ENCODE measurements around the gene PEAK1.

Gene PEAK1

GRCh38 chr15:77419836-77420609 lies at the start of gene PEAK1:
Gene PEAK1, minus strand, starts transcription at chr15:77420104. Its CDS starts 238,178 bp downstream, at chr15:77181926.
- DNase-seq: peak; percentile 100

GRCh38 chr15:77468896-77469295 lies 49.0 kb upstream of the PEAK1 start:
- no peak for DNase-seq

- no peak for DNase-seq
These were observed 46.6 kb upstream of the PEAK1 start for GRCh38 chr15:77466521-77466920.

GRCh38 chr15:77464129-77464865 lies 44.4 kb upstream of the PEAK1 start:
- no peak for DNase-seq

- DNase-seq: no peak
These were observed 41.6 kb upstream of the PEAK1 start for GRCh38 chr15:77461486-77461885.

GRCh38 chr15:77459031-77459430 lies 39.1 kb upstream of the PEAK1 start:
- DNase-seq: no peak

- DNase-seq: no peak
These were observed 38.0 kb upstream of the PEAK1 start for GRCh38 chr15:77457905-77458265.

GRCh38 chr15:77457191-77457904 lies 37.4 kb upstream of the PEAK1 start:
- no peak for DNase-seq

GRCh38 chr15:77456746-77457145 lies 36.8 kb upstream of the PEAK1 start:
- DNase-seq: no peak

- DNase-seq: no peak
These were observed 35.9 kb upstream of the PEAK1 start for GRCh38 chr15:77455696-77456321.

- DNase-seq: no peak
These were observed 35.0 kb upstream of the PEAK1 start for GRCh38 chr15:77454951-77455350.

GRCh38 chr15:77454265-77454664 lies 34.4 kb upstream of the PEAK1 start:
- no peak for DNase-seq

GRCh38 chr15:77446840-77447390 lies 27.0 kb upstream of the PEAK1 start:
- DNase-seq: no peak

GRCh38 chr15:77440378-77440999 lies 20.6 kb upstream of the PEAK1 start:
- DNase-seq: no peak

- DNase-seq: no peak
These were observed 17.4 kb upstream of the PEAK1 start for GRCh38 chr15:77437264-77437663.

GRCh38 chr15:77436822-77437221 lies 16.9 kb upstream of the PEAK1 start:
- DNase-seq: no peak

- no peak for DNase-seq
These were observed 10.7 kb upstream of the PEAK1 start for GRCh38 chr15:77430652-77431051.

- DNase-seq: no peak
These were observed 10.3 kb upstream of the PEAK1 start for GRCh38 chr15:77430213-77430612.

- no peak for DNase-seq
These were observed 7.0 kb upstream of the PEAK1 start for GRCh38 chr15:77426871-77427270.

- DNase-seq: no peak
These were observed 6.5 kb upstream of the PEAK1 start for GRCh38 chr15:77426377-77426776.

GRCh38 chr15:77425104-77425503 lies 5.2 kb upstream of the PEAK1 start:
- DNase-seq: no peak

- no peak for DNase-seq
These were observed 1.4 kb upstream of the PEAK1 start for GRCh38 chr15:77421370-77421700.
